ENCODE measurements around the gene SVIL.

- TF ChIP-seq POLR2AphosphoS5 (IDR thresholded peaks at IDR 0.05; ENCODE audit: borderline replicate concordance, low read depth, low read length) (no peak), EZH2 (IDR thresholded peaks at IDR 0.05) (no peak)
Observed at GRCh38 chr10:29628912-29629526, 5.8 kb downstream of the SVIL start.
